AG08395 (cell line): ENCODE measurements around the gene XRCC6.
A peak's percentile ranks its signal among the peaks of the same experiment; 100 is the strongest.
"Not testable (repeated sequence)": the region's sequence is repeated elsewhere in the genome, so short reads cannot be mapped to it uniquely, and the experiment has no call there.

Experiments used
- DNase-seq: peaks from one replicate; pipeline ENCODE4 v3.0.0; 2012; ENCODE audit warnings: mixed read lengths, low spot score

Gene XRCC6

GRCh38 chr22:41598891-41599635 lies 22.0 kb upstream of the XRCC6 start:
- no peak for DNase-seq

- no peak for DNase-seq
These were observed 20.1 kb upstream of the XRCC6 start for GRCh38 chr22:41600976-41601375.

- no peak for DNase-seq
These were observed 17.2 kb upstream of the XRCC6 start for GRCh38 chr22:41603873-41604332.

DNA sequence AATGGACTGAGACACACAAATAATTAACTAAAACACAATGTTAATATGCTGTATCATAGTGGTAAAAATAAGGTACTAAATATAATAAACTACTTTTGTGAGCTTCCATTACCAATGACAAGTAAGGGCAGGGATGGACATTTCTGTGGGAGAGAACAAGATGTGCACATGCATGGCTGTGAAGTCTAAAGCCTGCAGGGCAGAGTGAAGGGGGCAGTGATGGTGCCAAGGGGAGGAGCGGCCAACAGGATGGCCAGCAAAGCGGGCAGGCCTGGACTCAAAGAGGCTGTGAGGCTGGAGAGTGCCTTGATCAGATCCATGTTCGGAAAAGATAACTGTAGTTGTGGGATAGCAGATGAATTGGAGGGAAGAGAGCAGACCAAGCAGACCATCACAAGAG lies 12.7 kb upstream of the XRCC6 start:
- no peak for DNase-seq

DNA sequence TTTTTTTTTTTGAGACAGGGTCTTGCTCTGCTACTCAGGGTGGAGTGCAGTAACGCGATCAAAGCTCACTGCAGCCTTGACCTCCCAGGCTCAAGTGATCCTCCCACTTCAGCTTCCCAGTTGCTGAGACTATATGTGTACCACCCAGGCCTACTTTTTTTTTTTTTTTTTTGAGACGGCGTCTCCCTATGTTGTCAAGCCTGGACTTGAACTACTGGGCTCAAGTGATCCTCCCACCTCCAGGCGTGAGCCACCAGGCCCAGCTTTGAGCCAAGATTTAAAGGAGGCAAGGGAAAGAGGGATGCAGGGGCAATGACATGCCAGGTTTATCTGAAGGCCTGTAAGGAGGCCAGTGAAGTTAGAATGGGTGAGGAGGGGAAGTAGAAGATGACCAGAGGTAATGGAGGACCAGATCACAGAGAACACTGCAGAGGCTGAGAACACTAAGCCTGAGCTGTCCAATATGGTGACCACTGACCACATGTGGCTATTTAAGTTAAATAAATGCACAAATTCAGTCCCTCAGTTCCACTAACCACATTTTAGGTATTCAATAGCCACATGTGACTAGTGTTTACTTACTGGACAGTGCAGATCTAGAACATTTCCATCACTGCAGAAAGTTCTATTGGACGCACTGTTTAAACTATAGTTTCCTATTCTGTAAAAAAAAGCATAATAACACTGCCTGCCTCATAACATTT lies 8.3 kb upstream of the XRCC6 start:
- DNase-seq: no peak

DNA sequence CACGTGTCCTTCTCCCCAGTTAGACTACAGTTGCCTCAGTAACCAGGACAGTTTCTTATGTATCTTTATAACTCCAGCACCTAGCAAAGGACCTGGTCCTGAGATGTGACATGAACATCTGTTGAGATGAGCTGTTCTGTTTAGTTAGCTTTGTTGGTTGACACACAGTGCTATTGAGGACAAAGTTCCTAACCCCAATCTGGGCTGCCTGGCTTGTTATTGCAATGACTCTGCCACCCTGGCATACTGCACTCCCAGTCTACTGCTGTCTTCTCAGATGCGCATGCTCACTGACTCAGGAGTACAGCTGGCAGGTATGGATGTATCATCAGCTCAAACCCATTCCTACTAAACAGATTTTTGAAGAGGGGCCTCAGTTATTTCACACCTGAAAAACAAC lies 7.6 kb upstream of the XRCC6 start:
- no peak for DNase-seq

DNA sequence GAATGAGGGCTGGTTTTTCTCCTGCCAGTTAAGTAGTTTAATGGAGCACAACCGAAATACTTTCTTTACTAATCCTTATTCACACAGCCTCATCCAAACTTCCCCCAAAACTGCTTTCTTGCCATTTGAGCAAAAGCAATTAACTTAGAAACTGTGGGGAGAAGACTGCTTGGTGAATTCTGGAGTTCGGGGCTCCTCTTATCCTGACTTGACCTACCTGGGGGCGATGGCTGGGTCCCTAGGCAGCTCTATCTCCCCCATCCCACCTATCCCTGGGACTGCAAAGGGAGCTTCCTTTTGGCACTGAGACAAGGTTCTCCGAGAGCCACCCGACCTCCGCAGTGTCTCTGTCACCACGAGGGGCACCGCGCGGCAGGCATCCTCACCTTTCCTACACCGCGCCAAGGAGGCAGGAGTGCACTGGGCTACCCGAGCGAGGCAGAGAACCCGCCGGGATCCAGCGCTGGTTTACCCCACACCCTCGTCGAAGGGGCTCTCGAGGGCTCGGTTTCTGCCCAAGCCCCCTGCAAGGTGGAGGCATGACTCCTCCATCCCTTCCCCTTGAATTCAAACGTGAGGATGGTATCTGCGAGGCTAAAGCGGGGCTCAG lies 1.0 kb upstream of the XRCC6 start:
- peak; percentile 11 for DNase-seq

DNA sequence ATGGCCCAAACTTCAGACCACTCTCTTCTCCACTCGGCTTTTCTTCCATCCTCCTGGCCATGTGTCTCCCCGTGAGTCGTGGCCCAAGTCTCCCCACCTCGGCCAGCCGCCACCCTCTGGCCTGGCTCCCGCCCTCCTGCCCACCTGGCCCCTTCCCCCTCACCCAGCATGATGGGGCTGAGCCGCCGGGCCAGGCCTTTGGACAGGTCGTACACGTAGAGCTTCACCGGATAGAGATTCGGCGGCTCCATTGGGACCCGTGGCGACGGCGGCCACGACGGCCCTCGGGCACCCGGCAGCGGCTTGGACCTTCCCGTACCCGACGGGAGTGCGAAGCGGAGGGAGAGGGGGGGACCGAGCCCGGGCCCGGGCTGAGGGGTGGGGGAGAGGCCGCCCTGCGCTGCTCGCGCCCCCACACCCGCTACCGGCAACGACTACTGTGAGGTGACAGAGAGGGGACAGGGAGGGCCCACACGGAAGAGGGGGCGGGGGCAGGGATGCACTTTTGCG lies 451 bp upstream of the XRCC6 start, which contains the start of gene DESI1:
DESI1 (minus strand) TSS at position 455 of the 510 bp plus-strand sequence; CDS start at position 251, 204 bp downstream.
- DNase-seq: peak; percentile 27

DNA sequence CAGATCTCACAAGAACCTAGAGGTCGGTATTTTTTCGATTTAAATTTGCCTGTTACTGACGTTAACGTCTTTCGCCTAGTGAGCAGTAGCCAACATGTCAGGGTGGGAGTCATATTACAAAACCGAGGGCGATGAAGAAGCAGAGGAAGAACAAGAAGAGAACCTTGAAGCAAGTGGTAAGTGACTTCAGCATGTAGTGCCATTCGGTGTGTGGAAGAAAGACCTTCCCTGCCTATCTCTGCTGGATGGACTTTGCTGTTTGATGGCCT lies 750 bp downstream of the XRCC6 start:
- DNase-seq: no peak

DNA sequence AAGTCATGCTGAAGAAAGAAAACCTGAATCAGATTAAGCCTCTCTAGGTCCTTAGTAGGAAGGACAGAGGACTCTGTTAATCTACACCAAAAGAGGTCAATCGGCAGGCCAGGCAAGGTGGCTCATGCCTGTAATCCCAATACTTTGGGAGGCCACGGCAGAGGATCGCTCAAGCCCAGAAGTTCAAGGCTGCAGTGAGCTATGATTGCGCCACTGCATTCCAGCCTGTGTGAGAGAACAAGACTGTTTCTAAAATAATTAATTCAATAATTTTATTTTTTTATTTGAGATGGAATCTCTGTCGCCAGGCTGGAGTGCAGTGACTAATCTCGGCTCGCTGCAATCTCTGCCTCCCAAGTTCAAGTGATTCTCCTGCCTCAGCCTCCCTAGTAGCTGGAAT lies 4.5 kb downstream of the XRCC6 start:
- DNase-seq: no peak

- not testable (repeated sequence) for DNase-seq
These were observed 10.0 kb downstream of the XRCC6 start for GRCh38 chr22:41631115-41631514.

DNA sequence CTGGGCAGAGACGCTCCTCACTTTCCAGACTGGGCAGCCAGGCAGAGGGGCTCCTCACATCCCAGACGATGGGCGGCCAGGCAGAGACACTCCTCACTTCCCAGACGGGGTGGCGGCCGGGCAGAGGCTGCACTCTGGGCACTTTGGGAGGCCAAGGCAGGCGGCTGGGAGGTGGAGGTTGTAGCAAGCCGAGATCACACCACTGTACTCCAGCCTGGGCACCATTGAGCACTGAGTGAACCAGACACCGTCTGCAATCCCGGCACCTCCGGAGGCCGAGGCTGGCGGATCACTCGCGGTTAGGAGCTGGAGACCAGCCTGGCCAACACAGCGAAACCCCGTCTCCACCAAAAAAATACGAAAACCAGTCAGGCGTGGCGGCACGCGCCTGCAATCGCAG lies 10.5 kb downstream of the XRCC6 start:
- not testable (repeated sequence) for DNase-seq

- DNase-seq: not testable (repeated sequence)
These were observed 13.5 kb downstream of the XRCC6 start for GRCh38 chr22:41634610-41635009.

- DNase-seq: peak; percentile 44
These were observed 15.4 kb downstream of the XRCC6 start for GRCh38 chr22:41636467-41636866.

DNA sequence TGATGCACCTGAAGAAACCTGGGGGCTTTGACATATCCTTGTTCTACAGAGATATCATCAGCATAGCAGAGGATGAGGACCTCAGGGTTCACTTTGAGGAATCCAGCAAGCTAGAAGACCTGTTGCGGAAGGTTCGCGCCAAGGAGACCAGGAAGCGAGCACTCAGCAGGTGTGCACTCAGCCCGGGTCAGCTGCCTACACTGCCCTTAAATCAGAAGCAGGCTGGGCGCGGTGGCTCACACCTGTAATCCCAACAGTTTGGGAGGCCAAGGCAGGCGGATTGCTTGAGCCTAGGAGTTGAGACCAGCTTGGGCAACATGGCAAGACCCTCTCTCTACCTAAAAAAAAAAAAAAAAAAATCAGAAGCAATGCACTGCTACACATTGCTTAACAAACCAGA lies 16.5 kb downstream of the XRCC6 start:
- DNase-seq: not testable (repeated sequence)

DNA sequence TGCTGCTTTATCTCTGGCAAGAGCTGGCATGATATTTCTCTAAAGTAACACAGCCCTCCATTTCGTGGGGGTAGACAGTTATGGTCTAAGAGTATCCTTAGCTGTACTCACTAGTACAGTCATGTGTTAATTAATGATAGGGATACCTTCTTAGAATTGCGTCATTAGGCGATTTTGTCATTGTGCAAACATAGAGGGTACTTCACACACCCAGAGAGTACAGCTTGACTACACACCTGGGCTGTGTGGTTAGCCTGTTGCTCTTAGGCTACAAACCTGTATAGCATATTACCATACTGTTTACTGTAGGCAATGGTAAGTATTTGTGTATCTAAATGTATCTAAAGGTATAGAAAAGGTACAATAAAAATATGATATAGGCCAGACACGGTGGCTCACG lies 17.0 kb downstream of the XRCC6 start:
- no peak for DNase-seq

DNA sequence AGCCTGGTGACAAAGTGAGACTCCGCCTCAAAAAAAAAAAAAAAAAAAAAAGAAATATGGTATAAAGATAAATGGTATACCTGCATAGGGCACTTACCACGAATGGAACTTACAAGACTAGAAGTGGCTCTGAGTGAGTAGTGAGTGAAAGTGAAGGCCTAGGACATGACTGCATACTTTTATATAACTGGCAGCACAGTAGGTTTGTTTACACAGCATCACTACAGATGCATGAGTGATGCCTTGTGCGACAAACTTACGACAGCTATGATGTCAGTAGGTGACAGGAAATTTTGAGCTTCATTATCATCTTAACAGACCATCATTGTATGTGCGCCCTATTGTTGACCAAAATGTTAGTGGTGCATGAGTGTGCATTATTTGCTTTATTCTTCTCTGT lies 17.7 kb downstream of the XRCC6 start:
- DNase-seq: no peak

GRCh38 chr22:41641854-41642253 lies 20.8 kb downstream of the XRCC6 start:
- DNase-seq: no peak

DNA sequence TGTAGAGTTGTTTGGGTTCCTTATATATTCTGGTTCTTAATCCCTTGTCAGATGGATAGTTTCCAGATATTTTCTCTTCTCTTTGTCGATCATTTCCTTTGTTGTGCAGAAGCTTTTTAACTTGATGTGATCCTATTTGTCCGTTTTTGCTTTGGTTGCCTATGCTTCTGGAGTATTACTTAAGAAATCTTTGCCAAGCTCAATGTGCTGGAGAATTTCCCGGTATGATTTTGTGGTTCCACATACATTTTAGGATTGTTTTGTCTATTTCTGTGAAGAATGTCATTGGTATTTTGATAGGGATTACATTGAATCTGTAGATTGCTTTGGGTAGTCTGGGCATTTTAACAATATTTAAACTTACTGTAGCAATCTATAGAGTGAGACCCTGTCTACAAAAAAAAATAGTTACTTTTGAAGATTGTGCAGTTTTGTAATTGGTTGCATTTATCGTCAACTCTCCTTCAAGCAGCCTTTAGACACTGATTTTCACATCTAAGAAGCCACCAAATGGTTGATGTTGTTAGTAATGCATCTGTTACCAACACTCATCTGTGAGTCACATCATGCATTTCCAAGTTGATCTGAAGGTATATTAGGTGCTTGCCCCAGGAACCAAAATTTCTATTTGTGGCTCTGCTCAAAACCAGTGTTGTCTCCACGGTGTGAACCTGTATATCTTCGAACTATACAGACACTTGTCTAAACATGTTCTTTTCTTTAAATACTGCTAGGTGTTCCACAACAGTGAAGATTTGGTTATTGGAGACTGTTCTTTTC lies 21.4 kb downstream of the XRCC6 start:
- no peak for DNase-seq

GRCh38 chr22:41647771-41648170 lies 26.7 kb downstream of the XRCC6 start:
- no peak for DNase-seq

DNA sequence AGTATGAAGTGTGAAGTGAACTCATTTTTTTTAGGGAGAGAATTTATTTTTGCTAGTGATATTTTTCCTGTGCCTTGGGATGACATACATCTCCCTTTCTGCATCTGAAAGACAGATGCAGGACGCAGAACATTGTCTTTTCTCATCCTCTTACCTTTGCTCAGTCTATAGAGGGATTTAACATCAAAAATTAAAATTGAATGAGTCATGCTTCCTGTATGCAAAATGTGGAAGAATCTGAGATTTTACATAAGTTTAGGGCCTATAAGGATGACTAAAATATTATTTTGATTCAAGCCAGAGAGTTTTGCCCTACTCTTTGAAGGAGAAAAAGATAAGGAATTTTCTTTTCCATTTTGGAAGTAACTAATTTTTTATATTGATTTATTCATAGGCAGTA lies 27.3 kb downstream of the XRCC6 start:
- DNase-seq: no peak

GRCh38 chr22:41650229-41650628 lies 29.1 kb downstream of the XRCC6 start:
- DNase-seq: no peak
